ENCODE results near the gene DEDD2.

Gene DEDD2

DNA sequence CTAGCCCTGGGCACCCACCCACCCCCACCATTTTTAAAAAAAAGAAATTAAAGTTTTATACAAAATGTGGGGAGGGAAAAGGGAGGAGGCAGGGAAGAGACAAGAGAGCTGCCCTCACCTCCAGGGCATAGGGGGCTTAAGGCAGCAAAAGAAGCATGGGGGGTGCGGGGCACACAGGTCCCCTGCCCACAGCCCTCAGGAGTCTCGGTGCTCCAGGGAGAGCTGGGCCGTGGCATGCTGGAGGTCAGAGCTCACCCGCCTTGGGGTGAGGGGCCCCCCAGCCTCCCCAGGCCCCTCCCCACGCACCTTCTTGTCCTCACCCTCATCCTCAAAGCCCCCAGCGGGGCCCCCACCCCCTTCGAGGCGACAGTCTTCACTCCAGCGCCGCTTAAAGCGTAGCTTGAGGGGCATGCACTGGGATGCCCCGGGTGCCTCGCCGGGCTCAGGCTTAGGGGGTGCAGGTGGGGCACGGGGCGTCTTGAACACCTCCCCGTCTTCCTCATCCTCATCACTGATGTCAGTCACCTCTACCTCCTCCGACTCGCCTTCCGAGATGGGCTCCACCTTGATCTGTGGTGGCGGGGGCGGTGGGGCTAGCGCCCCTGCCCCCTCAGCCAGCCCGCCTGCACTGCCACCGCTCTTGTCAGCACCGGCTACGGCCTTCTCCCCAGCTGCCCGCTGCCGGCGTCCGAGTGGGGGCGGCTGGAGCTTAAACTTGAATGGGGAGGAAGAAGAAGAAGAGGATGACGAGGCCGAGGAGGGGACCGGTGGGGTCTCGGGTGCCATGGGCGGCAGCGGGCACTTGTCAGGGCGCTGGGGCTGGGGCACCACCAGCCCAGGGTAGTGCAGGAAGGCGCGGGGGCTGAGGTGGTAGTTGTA is 31.0 kb upstream of the DEDD2 start:
- no peak for DNase-seq

- no peak for DNase-seq
These were observed 30.2 kb upstream of the DEDD2 start for GRCh38 chr19:42247640-42248199.

DNA sequence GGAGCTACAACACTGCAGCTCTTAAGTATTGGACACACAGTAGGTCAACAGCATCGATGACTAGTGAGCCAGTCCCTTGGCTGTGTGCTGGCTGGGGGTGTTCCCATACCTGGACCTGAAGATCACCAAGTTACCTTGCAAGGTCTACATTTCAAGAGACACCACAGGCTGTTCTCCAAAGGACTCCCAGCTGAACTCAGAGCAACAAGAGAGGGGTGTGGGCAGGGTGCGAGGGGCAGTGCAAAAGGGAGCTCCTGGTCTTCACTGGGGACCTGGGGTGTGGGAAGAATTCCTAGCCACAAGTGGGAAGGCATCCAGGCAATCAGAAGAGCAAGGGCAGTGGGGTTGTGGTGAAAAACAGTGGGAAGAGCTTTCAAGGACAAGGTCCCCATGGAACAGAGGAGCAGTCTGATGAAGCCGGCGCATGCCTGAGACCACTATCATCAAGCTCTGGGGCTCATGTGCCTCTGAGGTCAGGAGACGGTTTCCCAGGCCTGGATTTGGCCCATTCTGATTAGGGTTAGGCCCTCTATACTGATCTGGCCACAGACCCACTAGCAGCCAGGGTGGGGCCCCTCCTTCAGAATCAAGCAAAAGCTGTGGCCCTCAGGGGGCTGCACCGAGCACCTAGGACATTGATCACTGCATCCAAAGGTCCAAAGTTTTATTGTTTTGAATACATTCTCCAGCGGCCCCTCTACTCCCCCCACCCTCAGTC is 29.6 kb upstream of the DEDD2 start:
- peak; percentile 78 for DNase-seq

DNA sequence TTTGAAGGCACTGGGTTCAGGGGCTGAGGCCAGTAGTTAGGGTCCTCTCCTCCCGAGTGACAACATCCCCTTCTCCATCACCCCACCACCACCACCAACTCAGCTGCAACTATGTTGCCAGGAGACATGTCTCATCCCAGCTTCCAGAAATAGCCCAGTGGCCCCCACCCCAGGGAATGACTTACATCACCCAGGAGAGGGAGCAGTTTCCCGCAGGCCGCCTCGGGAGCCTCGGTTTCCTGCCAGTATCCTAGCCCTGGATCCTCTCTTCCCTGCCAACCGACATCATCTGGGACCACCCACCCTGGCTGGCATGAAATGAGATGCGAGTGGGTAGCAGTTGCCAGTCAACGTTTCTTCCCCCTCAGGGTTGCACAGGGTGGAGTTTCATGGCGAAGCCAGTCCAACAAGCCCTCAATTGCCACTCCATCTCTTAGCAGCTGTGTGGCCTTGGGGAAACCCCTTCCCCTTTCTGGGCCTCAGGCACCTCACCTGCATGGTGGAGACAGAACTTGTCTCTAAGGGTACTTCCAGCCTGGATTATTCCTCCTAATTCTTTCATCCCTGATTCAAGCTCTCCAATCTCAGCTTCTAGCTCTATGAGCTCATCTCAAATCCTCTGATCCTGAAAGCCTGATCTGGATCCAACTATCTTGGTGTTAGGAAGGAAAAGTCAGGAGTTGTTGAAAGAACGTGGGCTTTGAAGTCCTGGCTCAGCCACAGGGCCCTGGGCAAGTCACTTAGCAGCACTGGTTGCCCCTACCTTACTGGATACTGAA is 28.9 kb upstream of the DEDD2 start:
- DNase-seq, result peak; percentile 88

DNA sequence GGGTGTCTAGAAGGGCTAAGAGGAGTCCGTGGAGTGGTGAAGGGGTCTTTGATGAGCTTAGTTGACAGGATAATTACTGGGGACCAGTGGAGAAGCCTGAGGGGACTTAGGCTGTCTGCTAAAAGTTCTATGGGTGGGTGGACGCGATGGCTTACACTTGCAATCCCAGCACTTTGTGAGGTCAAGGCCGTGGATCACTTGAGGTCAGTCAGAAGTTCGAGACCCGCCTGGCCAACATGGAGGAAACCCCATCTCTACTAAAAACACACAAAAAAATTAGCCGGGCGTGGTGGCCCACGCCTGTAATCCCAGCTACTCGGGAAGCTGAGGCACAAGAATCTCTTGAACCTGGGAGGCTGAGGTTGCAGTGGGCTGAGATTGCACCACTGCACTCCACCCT is 27.8 kb upstream of the DEDD2 start:
- no peak for DNase-seq

- DNase-seq, result peak; percentile 95
These were observed 27.1 kb upstream of the DEDD2 start for GRCh38 chr19:42244347-42245220.

GRCh38 chr19:42242512-42243409 is 25.3 kb upstream of the DEDD2 start, which contains the start of gene GSK3A:
Gene GSK3A (minus strand): TSS chr19:42242602. CDS start chr19:42242465, 137 bp downstream.
- peak; percentile 100 for DNase-seq

DNA sequence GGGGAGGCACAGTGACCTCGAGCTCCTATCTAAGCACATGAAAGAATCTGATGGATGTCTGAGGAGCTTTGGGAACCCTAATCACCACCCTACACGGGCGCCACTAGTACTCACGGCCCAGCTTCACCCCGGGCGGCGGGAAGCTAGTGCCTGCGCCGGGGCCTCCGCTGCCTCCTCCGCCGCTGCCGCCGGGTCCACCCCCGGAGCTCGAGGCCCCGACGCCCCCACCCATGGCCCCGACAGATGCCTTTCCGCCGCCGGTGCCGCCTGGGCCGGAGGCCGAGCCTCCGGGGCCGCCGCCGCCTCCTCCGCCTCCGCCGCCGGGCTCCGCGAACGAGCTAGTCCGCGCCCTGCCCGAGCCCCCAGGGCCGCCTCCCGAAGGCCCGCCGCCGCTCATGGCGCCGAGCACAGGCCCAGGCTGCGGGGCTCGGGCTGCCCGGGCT is 24.6 kb upstream of the DEDD2 start:
- no peak for DNase-seq

GRCh38 chr19:42241279-42241678 is 23.8 kb upstream of the DEDD2 start:
- no peak for DNase-seq

GRCh38 chr19:42239544-42240220 is 22.2 kb upstream of the DEDD2 start:
- no peak for DNase-seq

DNA sequence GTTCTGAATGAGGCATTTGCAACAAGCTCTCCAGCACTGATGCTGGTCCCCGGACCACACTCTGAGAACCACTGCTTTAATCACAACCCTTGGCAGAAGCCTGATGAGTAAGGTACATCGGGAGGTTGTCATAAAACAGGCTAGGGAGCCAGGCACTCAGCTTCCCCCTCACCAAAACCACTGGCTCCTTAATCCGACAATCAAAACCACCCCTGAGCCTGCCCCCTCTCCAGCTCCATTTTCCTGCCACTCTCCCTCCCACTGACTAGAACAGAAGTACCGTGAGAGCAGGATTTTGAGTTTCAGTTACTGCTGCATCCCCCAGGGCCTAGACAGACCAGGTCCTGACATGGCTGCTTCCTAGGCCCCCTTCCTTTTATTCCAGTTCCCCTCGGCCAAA is 17.7 kb upstream of the DEDD2 start:
- no peak for DNase-seq

- no peak for DNase-seq
These were observed 16.9 kb upstream of the DEDD2 start for GRCh38 chr19:42234364-42234763.

DNA sequence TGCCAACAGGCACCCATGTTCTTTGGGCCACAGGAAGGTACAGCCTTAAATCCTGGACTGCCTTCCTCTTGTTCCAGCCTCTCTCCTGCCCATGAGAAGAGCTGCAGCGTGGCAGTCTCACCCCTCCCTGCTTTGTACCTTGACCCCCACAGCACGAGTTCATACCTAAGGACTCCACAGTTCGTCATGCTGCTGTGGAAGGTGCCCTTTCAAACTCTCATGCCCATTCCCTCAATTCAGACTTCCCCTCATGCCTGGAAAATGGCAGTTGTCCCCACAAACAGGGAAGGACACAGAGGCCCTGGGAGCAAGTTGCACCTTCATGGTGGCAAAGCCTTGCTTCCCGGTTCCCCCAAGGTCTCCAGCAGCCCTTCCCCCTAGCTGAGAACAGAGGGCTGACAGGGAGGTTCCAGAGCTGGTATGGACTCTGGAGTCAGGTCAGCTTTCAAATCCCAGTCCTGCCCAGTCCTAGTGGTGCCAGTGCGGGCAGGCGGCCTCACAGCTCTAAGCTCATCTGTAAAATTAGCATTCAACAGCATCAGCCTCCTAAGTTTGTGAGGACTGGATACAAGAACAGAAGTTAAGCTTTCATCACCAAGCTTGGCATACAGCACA is 16.3 kb upstream of the DEDD2 start:
- DNase-seq, result no peak

DNA sequence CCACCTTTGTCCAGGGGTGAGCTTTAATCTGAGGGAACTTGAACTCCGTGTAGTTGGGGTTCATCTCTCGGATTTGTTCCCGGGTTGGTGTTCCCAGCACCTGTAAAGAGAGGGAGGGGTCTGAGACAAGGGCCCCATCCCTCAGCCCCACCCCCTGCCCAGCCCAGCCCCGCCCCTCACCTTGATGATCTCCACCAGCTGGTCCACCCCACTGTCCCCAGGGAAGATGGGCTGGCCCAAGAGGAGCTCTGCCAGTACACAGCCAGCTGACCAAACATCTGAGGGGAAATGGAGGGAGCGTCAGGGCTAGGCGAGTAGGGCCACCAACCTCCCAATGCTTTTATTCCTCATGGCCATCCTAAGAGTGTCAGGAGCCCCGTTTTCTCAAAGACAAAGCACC is 15.6 kb upstream of the DEDD2 start:
- no peak for DNase-seq

DNA sequence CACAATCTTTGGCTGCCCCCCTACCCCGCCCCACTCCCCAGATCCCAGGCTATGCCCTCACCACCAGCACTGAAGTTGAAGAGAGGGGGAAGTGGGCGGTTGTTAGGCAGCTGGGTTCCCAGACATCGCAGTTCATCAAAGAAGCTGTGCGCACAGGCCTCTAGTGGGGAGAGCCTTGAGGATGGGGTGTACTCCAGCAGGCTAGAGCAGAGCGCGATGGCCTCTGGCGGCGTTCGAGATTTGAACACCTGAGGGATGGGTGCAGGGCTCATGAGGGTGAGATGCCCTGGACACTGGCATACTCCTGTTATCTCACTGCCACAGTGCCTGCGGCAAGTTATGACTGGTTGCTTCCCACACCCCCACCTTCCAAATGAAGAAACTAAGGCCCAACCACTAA is 15.0 kb upstream of the DEDD2 start:
- DNase-seq, result no peak

DNA sequence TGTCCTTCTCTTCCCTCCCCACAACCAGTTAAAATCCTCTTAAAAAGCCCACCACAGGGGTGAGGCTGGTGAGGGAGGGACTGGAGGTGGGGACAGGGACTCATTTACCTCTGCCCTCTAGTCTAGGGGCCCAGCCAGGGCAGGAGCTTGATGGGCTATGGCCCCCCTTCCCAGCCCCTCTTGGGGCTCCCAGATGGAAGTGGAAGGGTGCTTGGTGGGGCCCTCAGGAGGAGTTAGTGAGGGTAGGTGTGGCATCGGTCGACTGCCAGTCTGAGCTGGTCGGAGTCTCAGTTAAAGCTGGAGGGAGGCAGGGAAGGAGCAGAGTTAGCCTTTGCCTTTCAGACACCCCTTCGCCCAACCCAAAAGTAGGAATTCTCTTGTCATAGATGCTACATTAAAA is 13.1 kb upstream of the DEDD2 start:
- DNase-seq, result no peak

DNA sequence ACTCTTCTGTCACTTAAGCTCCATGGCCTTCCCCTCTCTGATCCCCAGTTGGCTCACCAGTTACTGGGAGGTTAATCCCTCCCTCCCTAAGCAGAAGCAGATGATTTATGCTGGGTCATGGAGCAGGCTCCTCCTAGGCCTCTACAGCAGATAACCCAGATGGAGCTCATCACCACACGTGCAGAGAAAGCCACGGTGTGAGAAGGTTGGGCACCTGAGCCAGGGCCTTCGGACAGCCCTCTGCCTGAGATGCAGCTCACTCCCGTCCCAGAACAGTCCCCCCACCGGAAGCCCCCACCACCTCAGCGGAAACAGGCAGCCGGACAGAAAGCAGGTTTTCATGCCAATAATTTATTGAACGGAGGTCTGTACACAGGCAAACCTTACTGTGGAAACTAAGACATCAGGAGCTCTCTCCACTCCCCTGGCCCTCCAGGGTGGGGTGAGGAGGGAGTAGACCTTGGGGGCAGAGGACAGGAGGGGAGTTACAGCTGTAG is 12.4 kb upstream of the DEDD2 start:
- no peak for DNase-seq

- no peak for DNase-seq
These were observed 11.9 kb upstream of the DEDD2 start for GRCh38 chr19:42229301-42229854.

DNA sequence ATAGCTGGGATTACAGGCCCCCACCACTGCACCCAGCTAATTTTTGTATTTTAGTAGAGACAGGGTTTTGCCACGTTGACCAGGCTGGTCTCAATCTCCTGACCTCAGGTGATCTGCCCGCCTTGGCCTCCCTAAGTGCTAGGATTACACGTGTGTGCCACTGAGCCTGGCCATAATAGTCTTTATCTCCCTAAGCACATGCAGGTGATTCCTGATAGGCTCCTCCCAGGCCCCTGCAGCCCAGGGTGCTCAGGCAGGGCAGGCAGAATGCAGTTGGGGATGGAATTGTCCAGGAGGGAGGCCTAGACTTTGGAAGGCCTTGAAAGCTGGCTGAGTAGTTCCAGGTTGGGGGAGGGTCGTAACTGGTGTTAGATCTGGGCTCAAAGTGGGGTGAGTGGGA is 11.2 kb upstream of the DEDD2 start:
- no peak for DNase-seq

Measured in fibroblast of skin of scalp (primary cell).